HepG2 (cell line): Measurements from ENCODE around the gene TMTC4. TPM values are rescaled to one million over a fixed set of nuclear protein-coding genes. Genes with fewer than 3 reads are reported as not detected.
A peak's percentile ranks its signal among the peaks of the same experiment; 100 is the strongest.

Experiments used
- CBX2 ChIP-seq, 2 experiments: fragments of 200-600 bp in 1 of 2; sonication (generic); formaldehyde crosslinking in 1 of 2; IDR thresholded peaks; 2 replicates each; pipeline versions ENCODE4 v1.7.0 to v1.8.1; 2018 to 2022; ENCODE audit warnings: low read depth in 2 of 2, low read length in 1 of 2, mild to moderate bottlenecking in 1 of 2, missing genetic modification reagents in 1 of 2
- IKZF4 ChIP-seq: sonication (generic); formaldehyde crosslinking; IDR thresholded peaks from 2 replicates; pipeline ENCODE4 v1.5.1; 2020; ENCODE audit warnings: borderline replicate concordance, mild to moderate bottlenecking, low read depth, missing genetic modification reagents; ENCODE audit errors: not compliant biosample characterization
- LCORL ChIP-seq, 2 experiments: fragments of 450-650 bp in 1 of 2; sonication (generic) in 1 of 2; formaldehyde crosslinking in 1 of 2; IDR thresholded peaks; 2 replicates each; pipeline versions ENCODE4 v1.5.0 to v1.6.1; 2017 to 2020; ENCODE audit warnings: antibody characterized with exemption in 1 of 2, missing genetic modification reagents in 1 of 2
- MAFK ChIP-seq, 2 experiments: IDR thresholded peaks in 1 of 2; conservative IDR thresholded peaks in 1 of 2; 2 replicates each; pipeline ENCODE4 v1.6.1; 2011; ENCODE audit warnings: improper control_type of control experiment in 2 of 2, low read length in 2 of 2
- NFKB2 ChIP-seq: sonication (generic); formaldehyde crosslinking; IDR thresholded peaks from 2 replicates; pipeline ENCODE4 v1.4.0; 2020; ENCODE audit warnings: missing genetic modification reagents, borderline replicate concordance
- ZNF296 ChIP-seq: sonication (generic); formaldehyde crosslinking; conservative IDR thresholded peaks from 2 replicates; pipeline ENCODE4 v1.5.0; 2020; ENCODE audit warnings: mild to moderate bottlenecking, missing genetic modification reagents
- ZNF407 ChIP-seq: sonication (generic); formaldehyde crosslinking; IDR thresholded peaks from one replicate; pipeline ENCODE4 v1.5.1; 2020; ENCODE audit warnings: mild to moderate bottlenecking, missing genetic modification reagents; ENCODE audit errors: not compliant biosample characterization
- ZNF432 ChIP-seq: sonication (generic); formaldehyde crosslinking; IDR thresholded peaks from 2 replicates; pipeline ENCODE4 v1.5.0; 2020; ENCODE audit warnings: missing genetic modification reagents, mild to moderate bottlenecking, borderline replicate concordance
- ZNF550 ChIP-seq: sonication (generic); formaldehyde crosslinking; IDR thresholded peaks from 2 replicates; pipeline ENCODE4 v1.4.0; 2020; ENCODE audit warnings: mild to moderate bottlenecking, missing genetic modification reagents, borderline replicate concordance
- ZNF567 ChIP-seq: sonication (generic); formaldehyde crosslinking; IDR thresholded peaks from 2 replicates; pipeline ENCODE4 v1.8.1; 2023; ENCODE audit warnings: mild to moderate bottlenecking, missing genetic modification reagents, borderline replicate concordance
- ZNF598 ChIP-seq: sonication (generic); formaldehyde crosslinking; IDR thresholded peaks from 2 replicates; pipeline ENCODE4 v1.5.1; 2020; ENCODE audit warnings: mild to moderate bottlenecking, missing genetic modification reagents, borderline replicate concordance
- ZNF761 ChIP-seq: sonication (generic); formaldehyde crosslinking; conservative IDR thresholded peaks from 2 replicates; pipeline ENCODE4 v1.4.0; 2020; ENCODE audit warnings: mild to moderate bottlenecking, missing genetic modification reagents
- ZNF788 ChIP-seq: sonication (generic); formaldehyde crosslinking; IDR thresholded peaks from 2 replicates; pipeline ENCODE4 v1.5.0; 2020; ENCODE audit warnings: mild to moderate bottlenecking, missing genetic modification reagents, borderline replicate concordance
- polyA plus RNA-seq, 8 experiments: library from polyadenylated mRNA; depleted of rRNA in 3 of 8; stranded (reverse) in 7 of 8; unstranded in 1 of 8; fragments of >200 nt; fragmentation: Illumina TruSeq in 4 of 8; extraction: Trizol in 4 of 8; gene quantifications; 2 replicates each; pipeline versions ENCODE4 v1.2.1 to v1.2.3, GENCODE V29; 2011 to 2016; ENCODE audit warnings: low read depth in 4 of 8, missing spikeins in 1 of 8, mixed read lengths in 1 of 8; ENCODE audit not compliant: insufficient read depth in 1 of 8
- total RNA-seq, 5 experiments: library from RNA; depleted of rRNA; stranded (reverse); fragments of >200 nt; fragmentation: Illumina TruSeq; extraction: Trizol; gene quantifications; 2 replicates each; pipeline ENCODE4 v1.2.3, GENCODE V29; 2016; ENCODE audit warnings: low read depth in 1 of 5
- TF ChIP-seq, protein P1 (sequence below): sonication (generic); formaldehyde crosslinking; conservative IDR thresholded peaks from 2 replicates; pipeline ENCODE4 v1.8.0; 2022; ENCODE audit warnings: mild to moderate bottlenecking, moderate library complexity, missing genetic modification reagents
- TF ChIP-seq, protein P2 (sequence below): IDR thresholded peaks from 2 replicates; pipeline ENCODE4 v1.6.1; 2012; ENCODE audit warnings: low read depth, low read length, improper control_type of control experiment

Gene TMTC4
- total and polyA plus RNA-seq, 2 of the 13 experiments (the other 11 are each of a cell fraction or from before 2014, with no cell fraction given) = 16.0 to 22.6 TPM

- TF ChIP-seq, protein P1, sequence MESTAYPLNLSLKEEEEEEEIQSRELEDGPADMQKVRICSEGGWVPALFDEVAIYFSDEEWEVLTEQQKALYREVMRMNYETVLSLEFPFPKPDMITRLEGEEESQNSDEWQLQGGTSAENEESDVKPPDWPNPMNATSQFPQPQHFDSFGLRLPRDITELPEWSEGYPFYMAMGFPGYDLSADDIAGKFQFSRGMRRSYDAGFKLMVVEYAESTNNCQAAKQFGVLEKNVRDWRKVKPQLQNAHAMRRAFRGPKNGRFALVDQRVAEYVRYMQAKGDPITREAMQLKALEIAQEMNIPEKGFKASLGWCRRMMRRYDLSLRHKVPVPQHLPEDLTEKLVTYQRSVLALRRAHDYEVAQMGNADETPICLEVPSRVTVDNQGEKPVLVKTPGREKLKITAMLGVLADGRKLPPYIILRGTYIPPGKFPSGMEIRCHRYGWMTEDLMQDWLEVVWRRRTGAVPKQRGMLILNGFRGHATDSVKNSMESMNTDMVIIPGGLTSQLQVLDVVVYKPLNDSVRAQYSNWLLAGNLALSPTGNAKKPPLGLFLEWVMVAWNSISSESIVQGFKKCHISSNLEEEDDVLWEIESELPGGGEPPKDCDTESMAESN (CRISPR knock-in tag) = 0 out of 2 replicates have a peak, but pooled peaks have one; percentile 67
- TF ChIP-seq LCORL (IDR thresholded peaks at IDR 0.05) = no peak
- TF ChIP-seq LCORL (CRISPR knock-in tag; IDR thresholded peaks at IDR 0.05) = peak; percentile 60; the same call in 1 of the 2 replicates
- TF ChIP-seq ZNF567 (CRISPR knock-in tag) = no peak
- 0 out of 2 replicates have a peak, but pooled peaks have one; percentile 7 for TF ChIP-seq ZNF598 (CRISPR knock-in tag)
- no peak for TF ChIP-seq IKZF4 (CRISPR knock-in tag)
- TF ChIP-seq ZNF761 = no peak
- TF ChIP-seq ZNF407 = no peak
- no peak for TF ChIP-seq ZNF432 (CRISPR knock-in tag)
- TF ChIP-seq MAFK (conservative IDR thresholded peaks at IDR 0.05 in 1 of 2, IDR thresholded peaks at IDR 0.05 in 1 of 2; ENCODE audit: low read length in 2 of 2) = no peak
- TF ChIP-seq ZNF296 = no peak
- no peak for TF ChIP-seq NFKB2
- TF ChIP-seq ZNF550 (CRISPR knock-in tag) = no peak
- TF ChIP-seq ZNF788 (CRISPR knock-in tag) = peak; percentile 32; the same call in 1 of the 2 replicates
- no peak for TF ChIP-seq CBX2 (IDR thresholded peaks at IDR 0.05; ENCODE audit: low read depth, low read length)
- TF ChIP-seq CBX2 (CRISPR knock-in tag; IDR thresholded peaks at IDR 0.05; ENCODE audit: low read depth) = no peak
- TF ChIP-seq, protein P2, sequence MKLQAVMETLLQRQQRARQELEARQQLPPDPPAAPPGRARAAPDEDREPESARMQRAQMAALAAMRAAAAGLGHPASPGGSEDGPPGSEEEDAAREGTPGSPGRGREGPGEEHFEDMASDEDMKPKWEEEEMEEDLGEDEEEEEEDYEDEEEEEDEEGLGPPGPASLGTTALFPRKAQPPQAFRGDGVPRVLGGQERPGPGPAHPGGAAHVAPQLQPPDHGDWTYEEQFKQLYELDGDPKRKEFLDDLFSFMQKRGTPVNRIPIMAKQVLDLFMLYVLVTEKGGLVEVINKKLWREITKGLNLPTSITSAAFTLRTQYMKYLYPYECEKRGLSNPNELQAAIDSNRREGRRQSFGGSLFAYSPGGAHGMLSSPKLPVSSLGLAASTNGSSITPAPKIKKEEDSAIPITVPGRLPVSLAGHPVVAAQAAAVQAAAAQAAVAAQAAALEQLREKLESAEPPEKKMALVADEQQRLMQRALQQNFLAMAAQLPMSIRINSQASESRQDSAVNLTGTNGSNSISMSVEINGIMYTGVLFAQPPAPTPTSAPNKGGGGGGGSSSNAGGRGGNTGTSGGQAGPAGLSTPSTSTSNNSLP = no peak
Observed at GRCh38 chr13:100674872-100675660, 471 bp upstream of the TMTC4 start (continued).
